ENCODE data around the gene FAM3B.

FAM3B gene

DNA sequence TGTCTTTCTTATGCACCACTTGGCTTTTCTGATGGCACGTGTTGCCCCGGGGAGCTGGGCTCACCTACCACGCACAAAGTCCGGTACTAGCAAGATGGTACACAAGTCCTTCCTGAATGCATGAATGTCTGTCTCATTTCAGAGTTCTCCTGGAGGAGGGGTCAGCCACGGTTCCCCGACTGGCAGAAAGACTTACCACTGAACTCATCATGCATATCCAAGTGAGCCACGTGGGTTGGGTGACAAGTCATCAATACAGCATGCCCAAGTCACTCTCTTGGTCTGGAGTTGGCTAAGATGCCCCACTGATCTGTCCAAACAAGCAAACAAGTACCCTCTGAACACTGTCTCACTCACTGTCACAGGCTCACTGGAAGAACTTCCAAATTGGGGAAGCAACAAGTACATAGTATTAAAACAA lies 80.9 kb downstream of the FAM3B start:
- DNase-seq (ENCODE audit: low read depth), result no peak

DNA sequence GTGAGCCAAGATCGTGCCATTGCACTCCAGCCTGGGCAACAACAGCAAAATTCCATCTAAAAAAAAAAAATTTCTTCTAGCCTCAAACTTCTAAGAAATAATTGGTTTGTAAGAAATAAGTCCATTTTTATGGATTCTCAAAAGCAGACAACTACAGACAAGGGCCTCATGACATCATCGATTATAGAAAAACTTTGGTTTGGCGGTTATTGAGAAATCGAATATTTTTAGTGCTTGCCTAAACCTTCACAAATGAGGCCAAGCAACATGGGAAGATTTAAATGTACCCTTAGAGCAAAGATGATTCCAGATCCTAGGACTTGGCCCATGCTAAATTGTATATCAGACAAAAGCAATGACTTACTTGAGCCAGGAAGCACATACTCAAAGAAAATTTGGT lies 81.7 kb downstream of the FAM3B start:
- DNase-seq (ENCODE audit: low read depth), result no peak

DNA sequence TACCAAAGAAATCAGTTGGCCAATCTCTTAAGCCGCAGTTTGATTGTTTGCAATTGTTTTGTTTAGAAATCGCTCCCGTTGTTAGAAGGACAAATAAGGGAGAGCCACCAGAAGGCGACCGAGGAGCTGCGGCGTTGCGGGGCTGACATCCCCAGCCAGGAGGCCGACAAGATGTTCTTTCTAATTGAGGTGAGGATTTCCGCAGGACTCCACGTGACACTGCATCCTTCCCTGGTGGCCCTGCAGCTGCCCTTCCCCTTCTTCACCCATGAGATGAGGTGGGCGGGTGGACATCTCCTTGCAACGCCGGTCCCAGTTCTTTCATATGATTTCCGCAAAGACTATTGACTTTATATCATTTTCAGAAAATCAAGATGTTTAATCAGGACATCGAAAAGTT lies 82.2 kb downstream of the FAM3B start:
- DNase-seq (ENCODE audit: low read depth), result no peak

DNA sequence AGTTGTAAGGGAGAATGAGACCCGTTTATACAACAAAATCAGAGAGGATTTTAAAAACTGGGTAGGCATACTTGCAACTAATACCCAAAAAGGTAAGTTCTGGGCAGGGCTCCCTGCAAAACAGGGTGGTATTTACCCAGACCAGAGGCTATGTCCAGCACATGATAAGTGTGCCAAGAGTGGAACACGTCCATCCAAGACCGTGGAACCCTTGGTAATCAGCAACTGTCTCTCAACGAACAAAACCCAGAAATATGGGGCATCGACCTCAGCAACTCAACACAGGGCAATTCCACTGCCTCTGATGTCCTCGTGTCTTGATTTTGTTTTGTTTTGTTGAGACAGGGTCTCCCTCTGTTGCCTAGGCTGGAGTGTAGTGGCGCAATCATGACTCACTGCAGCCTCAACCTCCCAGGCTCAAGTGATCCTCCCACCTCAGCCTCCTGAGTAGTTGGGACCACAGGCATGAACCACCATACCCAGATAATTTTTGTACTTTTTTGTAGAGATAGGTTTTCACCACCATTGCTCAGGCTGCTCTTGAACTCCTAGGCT lies 82.7 kb downstream of the FAM3B start:
- no peak for DNase-seq (ENCODE audit: low read depth)

DNA sequence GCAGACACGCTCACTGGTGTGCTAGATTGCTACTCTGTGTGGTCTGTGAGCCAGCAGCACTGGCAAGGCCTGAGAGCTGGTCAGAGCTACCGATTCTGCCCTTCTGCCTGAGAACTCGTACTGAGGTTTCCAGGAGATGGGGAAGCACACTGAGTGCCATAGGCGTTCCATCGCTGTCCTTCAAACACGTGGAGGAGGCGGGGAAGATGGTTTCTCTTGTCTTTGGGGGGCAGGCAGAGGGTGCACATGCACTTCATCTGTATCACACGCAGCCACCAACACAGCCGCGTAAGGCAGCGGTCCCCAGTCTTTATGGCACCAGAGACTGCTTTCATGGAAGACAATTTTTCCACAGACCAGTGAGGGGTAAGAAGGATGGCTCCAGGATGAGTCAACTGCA lies 85.6 kb downstream of the FAM3B start:
- DNase-seq (ENCODE audit: low read depth), result no peak

DNA sequence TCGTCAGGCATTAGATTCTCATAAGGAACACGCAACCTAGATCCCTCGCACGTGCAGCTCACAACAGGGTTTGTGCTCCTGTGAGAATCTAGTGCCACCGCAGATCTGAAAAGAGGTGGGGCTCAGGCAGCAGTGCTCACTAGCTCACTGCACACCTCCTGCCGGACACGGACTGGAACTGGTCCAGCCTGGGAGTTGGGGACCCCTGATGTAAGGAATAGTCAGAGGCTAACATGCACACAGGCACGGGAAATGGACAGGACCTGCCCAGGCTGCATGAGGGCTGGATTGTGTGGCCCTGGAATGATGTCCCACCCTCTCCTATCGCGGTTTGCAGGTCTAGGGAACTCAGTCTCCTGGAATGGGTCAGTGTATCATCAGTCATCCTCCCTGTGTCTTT lies 86.2 kb downstream of the FAM3B start:
- DNase-seq (ENCODE audit: low read depth), result no peak

DNA sequence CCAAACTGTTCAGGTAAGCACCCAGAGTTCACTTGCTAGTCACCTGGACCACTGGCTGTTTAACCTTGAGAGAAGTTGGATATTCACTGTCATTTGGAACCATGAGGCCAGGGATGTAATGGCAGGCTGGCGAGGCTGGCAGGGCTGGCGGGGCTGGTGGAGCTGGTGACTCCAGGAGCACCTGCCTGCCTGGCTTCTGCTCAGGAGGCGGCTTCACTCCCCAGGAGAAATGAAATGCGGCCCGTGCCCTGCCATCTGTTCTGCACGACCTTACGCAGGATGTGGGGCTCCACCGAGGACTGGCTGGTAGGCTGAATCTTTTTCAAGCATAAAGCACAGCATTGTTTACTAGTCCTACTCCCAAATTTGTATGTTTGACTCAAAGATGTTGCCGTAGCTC lies 86.7 kb downstream of the FAM3B start:
- DNase-seq (ENCODE audit: low read depth), result no peak

DNA sequence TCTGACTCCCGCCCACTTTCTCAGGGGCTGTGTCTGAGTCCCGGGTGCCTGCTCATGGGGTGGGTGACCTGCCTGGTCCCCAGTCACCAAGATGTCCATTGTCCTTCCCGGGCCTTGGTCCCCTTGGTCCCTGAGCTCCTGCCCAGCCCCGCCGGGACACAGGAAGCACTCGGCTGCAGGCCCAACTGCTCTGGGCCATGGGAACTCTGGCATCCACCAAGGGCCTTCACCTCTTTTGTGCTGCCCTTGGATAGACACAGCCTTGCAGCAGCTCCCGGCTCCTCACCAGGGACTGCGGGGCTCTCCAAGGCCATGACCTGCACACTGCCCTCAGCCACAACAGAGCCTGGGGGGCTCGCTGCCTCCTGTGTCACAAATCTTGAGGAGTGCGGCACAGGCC lies 87.4 kb downstream of the FAM3B start:
- no peak for DNase-seq (ENCODE audit: low read depth)

DNA sequence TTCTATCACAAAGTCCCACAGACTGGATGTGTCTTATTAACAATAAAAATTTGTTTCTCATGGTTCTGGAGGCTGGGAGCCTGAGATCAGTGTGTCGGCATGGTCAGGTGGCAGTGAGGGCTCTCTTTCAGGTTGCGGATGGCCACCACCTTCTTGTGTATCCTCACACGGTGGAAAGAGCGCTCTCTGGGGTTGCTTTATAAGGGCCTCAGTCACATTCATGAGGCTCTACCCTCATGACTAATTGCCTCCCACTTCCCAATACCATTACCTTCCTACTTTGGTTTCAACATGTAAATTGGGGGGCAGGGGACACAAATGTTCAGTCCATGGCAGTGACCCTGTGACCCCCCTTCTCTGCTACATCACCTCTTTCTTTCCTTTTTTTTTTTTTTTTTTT lies 88.7 kb downstream of the FAM3B start:
- no peak for DNase-seq (ENCODE audit: low read depth)

DNA sequence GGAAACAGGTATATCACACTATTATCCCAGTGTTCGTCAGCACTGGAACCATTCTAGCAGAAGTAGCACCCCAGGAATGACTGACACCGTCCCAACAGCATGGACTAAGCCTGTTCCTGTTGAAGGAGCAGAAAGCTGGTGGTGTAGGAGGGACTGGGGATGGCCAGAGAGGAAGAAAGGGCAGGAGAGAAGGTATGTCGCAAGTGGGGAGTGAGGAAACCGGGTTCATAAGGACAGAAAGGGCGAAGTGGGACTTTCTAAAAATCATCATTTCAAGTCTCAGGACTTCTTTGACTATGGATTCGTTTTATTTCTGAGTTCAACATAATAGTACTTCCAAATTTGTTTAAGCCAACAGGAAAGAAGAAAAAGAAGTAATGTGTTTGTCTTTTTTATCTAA lies 89.7 kb downstream of the FAM3B start:
- no peak for DNase-seq (ENCODE audit: low read depth)
